HG02610 (cell line): ENCODE results near the gene COBLL1.
"Not testable (repeated sequence)": the region's sequence is repeated elsewhere in the genome, so short reads cannot be mapped to it uniquely, and the experiment has no call there.

ENCODE experiments used
- ATAC-seq: cut with Tn5 transposase; IDR thresholded peaks from one replicate; pipeline ENCODE4 v1.9.1; 2021; ENCODE audit warnings: mild to moderate bottlenecking, moderate library complexity; ENCODE audit not compliant: unreplicated experiment

Gene COBLL1

DNA sequence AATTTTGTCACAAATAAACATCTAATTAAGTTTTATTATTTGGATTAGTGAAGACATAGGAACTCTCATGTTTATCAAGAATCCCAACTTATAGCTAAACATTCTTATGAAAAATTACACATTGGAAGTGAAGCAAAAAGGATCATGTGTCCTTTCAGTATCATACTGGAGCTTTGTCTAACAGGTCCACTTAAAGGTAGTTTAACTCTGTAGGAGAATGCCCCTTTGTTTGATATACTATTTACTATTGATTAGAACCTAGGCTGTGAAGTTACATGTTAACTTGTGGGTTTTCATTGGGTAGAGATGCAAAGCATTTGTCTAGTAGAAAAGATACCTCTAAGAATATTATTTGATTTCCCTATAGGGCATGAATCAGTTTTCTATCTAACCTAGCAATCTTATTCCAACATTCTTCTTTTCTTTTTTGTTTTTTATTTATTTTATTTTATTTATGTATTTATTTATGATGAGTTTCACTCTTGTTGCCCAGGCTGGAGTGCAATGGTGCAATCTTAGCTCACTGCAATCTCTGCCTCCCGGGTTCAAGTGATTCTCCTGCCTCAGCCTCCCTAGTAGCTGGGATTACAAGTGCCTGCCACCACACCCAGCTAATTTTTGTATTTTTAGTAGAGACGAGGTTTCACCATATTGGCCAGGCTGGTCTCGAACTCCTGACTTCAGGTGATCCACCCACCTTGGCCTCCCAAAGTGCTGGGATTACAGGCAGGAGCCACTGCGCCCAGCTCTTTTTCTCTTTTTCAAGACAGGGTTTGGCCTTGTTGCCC is 18.5 kb upstream of the COBLL1 start:
- not testable (repeated sequence) for ATAC-seq

GRCh38 chr2:164859251-164859818 is 17.7 kb upstream of the COBLL1 start:
- no peak for ATAC-seq

- no peak for ATAC-seq
Measured at GRCh38 chr2:164852086-164852485, 10.5 kb upstream of the COBLL1 start.

- ATAC-seq: no peak
Measured at GRCh38 chr2:164850235-164850634, 8.6 kb upstream of the COBLL1 start.

GRCh38 chr2:164849506-164849905 is 7.9 kb upstream of the COBLL1 start:
- ATAC-seq: no peak

DNA sequence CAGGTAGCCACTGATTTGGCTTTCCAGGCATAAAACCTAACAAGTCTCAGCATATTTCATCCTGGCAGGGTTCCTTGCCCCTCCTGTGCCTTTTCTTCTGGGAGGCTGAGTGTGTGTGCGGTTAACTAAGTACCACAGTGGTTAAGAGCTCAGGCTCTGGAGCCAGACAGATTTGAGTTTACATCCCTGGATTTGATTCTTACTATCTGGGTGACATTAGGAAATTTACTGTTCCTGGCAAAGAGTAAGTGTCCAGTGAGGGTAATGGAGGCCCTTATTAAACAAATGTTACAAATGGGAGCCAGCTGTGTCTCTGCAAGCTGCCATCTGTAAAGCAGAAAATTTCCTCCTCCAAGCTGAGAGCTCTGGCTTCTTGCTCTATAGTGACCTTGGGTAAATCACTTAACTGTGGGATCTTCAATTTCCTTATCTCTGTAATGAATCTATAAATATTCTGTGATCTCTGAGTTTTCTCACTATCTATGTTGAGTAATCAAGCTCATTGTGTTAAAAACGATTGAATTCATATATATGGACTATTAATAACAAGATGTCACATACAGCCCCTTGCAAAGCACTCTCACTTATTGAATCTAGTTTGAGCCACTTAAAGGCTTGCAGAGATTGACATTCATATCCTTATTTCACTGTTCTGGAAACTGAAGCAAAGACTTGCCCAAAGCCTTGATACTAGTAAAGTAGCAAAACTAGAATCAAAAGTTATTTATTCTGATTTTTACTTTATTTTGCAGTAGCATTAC is 6.5 kb upstream of the COBLL1 start:
- ATAC-seq: no peak

GRCh38 chr2:164847291-164847690 is 5.7 kb upstream of the COBLL1 start:
- no peak for ATAC-seq

GRCh38 chr2:164846276-164846675 is 4.7 kb upstream of the COBLL1 start:
- no peak for ATAC-seq

- no peak for ATAC-seq
Measured at GRCh38 chr2:164843346-164843911, 1.8 kb upstream of the COBLL1 start.

DNA sequence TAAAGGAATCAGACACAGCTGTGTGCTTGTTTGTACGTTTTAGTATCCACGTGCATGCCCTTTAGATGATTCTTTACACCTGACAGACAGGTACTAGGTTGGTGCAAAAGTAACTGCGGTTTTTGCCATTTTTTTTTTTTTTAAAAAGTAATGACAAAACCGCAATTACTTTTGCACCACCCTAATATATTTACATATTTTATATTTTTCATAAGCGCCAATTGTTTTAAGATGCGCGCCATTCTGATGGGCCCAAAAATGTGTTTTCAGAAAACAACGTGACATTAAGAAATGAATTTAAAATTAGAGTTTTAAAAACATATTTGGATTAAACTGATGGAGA is 972 bp upstream of the COBLL1 start:
- no peak for ATAC-seq

DNA sequence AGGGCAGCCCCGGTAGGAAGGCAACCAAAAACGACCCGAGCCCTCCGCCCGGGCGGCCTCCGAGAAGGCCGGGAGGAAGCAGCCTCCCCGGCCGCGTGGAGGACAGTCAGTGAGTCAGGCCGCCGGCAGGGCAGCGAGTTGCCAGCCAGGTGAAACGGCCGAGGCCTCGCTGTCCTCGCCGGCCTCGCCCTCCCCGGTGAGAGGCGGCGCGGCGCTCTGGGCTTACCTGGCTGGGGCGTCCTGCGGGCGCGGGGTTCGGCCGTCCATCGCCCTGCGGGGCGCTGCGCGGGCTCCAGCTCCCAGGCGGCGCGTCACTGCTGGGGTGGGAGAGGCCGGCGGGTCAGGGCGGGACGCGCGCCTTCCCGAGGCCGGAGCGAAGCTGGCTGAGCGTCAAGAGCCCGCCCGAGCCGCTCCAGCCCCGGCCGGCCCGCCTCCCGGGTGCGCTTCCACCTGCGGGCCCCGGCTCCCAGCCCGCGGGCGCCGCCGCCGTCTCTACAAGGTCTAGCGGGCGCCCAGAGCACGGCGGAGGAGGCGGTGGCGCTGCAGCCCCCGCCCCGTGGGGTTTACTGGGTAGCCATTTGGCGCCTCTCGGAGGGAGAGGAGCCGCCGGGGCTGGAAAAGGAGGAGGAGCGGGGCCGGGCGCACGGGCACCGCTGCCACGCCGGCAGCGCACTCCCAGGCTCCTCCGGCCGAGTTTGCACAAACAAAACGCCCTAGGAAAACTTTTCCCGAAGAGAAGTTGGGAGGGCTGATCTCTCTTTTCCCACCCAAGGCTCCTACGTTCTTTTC is 499 bp downstream of the COBLL1 start:
- ATAC-seq: peak; percentile 47

DNA sequence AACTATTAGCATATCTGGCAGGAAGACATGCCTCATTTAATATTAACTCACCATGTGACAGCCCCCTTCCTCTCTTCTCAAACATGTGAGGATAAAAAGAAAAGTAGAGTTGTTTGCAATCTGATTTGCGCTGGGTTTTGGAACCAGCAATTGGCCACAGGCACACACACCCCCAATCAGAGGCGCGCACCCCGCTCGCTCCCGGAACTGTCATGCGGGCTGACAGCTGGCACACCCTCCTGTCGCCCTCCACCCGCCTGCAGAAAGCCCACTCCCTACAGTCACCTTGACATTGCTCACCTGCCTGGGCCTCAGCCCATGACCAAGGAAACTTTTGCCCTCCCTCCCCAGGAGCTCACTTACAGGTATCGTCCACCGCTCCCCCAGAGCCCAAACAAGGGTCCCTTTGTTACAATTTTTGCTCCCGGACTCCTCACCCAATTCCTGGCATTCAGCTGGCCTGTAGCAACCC is 1.1 kb downstream of the COBLL1 start:
- ATAC-seq: no peak

- ATAC-seq: no peak
Measured at GRCh38 chr2:164839914-164840457, 1.6 kb downstream of the COBLL1 start.

DNA sequence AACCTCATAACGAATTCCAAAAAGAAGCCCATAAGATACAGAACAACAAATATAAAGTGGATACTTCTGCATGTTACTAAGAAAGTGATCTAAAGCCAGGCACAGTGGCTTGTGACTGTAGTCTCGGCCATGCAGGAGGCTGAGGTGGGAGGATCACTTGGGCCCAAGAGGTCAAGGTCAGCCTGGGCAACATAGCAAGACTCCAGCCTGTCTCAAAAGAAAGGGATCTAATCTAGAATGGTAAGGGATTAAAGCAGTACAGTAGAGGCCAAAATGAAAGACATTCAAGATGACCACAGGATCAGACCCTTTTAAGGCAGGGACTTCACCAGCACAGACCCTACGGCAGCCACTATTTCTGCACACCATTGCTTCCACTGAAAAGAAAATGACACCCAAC is 3.8 kb downstream of the COBLL1 start:
- no peak for ATAC-seq

GRCh38 chr2:164836907-164837306 is 4.7 kb downstream of the COBLL1 start:
- no peak for ATAC-seq

DNA sequence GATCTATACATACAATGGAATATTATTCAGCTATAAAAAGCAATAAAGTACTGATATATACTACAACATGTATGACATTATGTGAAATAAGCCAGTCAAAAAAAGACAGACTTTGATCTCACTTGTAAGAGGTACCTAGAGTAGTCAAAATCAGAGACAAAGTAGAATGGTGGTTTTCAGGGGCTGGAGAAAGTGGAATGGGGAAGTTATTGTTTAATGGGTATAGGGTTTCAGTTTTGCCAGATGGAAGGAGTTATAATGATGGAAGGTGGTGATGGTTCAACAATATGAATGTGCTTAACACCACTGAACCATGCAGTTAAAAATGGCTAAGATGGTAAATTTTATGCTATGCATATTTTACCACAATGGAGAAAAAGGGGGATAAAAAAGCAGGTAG is 6.3 kb downstream of the COBLL1 start:
- peak; percentile 77 for ATAC-seq

GRCh38 chr2:164831887-164832286 is 9.7 kb downstream of the COBLL1 start:
- no peak for ATAC-seq

- no peak for ATAC-seq
Measured at GRCh38 chr2:164831180-164831579, 10.4 kb downstream of the COBLL1 start.

DNA sequence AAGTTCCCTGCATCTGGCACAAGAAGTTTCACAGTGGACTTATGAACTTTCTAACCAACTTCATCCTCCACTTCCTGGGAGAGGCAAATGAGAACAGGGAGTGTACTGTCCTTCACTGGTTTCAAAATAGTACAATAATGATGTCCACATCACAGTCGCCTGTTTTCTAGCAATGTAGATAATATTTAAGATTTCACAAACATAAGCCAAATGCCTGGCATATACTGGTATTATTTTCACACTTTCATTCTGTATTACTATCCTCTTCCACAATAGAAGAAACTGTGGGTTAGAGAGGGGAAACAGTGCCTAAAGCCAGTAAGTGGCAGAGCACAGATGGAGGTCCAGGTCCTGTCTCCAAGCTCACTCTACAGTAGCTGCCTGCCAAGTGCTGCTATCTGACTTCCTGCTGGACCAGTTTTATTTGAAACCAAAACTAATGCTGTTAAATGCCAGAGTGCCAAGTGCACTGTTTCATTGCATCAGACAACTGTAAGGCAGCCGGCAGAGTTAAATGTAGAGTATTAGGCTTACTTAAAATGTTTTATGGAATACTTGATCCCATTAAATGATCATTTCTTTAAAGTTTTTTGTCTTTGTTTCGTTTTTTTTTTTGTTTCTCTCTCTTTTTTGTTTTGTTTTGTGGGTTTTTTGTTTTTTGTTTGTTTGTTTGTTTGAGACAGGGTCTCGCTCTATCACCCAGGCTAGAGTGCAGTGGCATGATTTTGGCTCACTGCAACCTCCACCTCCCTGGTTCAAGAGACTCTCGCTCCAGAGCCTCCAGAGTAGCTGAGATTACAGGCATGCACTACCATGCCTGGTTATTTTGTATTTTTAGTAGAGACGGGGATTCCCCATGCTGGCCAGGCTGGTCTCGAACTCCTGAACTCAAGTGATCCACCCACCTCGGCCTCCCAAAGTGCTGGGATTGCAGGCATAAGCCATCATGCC is 15.1 kb downstream of the COBLL1 start:
- no peak for ATAC-seq
